K562 (cell line): ENCODE data around the gene FOCAD.

ENCODE experiments used
- GATAD2B ChIP-seq: fragments of 450-650 bp; IDR thresholded peaks from 2 replicates; pipeline ENCODE4 v1.6.1; 2017; ENCODE audit warnings: mild to moderate bottlenecking, borderline replicate concordance
- ZZZ3 ChIP-seq: fragments of 450-650 bp; IDR thresholded peaks from 2 replicates; pipeline ENCODE4 v1.6.1; 2016; ENCODE audit warnings: antibody characterized with exemption, mild to moderate bottlenecking, moderate library complexity

DNA sequence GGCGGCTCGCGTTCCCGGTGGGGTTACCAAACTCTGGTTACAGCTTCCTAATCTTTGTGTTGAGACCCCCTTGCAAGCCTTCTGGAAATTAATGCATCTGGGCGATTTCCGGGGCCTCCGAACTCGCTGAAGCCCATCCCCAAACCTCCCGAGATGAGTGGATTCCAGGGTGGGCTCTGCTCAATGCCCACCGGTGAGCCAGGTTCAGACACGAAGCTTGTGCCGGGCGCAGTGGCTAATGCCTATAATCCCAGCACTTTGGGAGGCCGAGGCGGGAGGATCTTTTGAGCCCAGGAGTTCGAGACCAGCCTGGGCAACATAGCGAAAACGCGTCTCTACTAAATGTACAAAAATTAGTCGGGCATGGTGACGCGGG, 347.7 kb downstream of the FOCAD start:
- TF ChIP-seq GATAD2B: no peak
- no peak for TF ChIP-seq ZZZ3
